ENCODE measurements around the gene CEP135. TPM values are rescaled to one million over a fixed set of nuclear protein-coding genes. Genes with fewer than 3 reads are reported as not detected.

The CEP135 gene
- polyA plus RNA-seq, 1 donor from 2014 or later, result 5.2 TPM

DNA sequence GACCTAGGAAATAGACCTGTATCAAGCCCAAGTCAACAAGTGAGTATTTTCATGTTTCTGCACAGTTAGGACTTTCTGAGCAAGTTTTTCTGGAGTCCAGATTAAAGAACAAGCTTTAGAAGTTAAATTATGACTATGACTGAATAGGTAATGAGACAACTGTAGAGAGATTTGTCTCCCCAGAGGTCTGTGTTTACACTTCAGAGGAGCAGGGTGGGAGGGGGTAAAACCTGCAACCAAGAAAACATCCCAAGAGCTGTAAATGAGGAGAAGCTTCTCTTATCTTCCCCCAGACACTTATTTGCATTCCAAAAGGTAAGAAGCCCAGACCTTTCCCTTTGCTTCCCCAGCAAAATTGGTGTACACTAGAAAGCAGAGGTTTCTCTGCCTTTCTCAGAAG, 22.1 kb upstream of the CEP135 start:
- H3K27ac ChIP-seq (ENCODE audit: low read length), result no peak overlapping the region
- no peak overlapping the region for H2AFZ ChIP-seq (ENCODE audit: low read depth, low read length)
- no peak overlapping the region for H3K4me3 ChIP-seq (ENCODE audit: low read length)
- TF ChIP-seq, protein P1, sequence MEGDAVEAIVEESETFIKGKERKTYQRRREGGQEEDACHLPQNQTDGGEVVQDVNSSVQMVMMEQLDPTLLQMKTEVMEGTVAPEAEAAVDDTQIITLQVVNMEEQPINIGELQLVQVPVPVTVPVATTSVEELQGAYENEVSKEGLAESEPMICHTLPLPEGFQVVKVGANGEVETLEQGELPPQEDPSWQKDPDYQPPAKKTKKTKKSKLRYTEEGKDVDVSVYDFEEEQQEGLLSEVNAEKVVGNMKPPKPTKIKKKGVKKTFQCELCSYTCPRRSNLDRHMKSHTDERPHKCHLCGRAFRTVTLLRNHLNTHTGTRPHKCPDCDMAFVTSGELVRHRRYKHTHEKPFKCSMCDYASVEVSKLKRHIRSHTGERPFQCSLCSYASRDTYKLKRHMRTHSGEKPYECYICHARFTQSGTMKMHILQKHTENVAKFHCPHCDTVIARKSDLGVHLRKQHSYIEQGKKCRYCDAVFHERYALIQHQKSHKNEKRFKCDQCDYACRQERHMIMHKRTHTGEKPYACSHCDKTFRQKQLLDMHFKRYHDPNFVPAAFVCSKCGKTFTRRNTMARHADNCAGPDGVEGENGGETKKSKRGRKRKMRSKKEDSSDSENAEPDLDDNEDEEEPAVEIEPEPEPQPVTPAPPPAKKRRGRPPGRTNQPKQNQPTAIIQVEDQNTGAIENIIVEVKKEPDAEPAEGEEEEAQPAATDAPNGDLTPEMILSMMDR (IDR thresholded peaks at IDR 0.05; ENCODE audit: poor library complexity, severe bottlenecking), result no peak
- TF ChIP-seq MXI1 (conservative IDR thresholded peaks at IDR 0.05; ENCODE audit: poor library complexity, severe bottlenecking) (no peak), POLR2AphosphoS5 (IDR thresholded peaks at IDR 0.05) (no peak), EZH2 (IDR thresholded peaks at IDR 0.05; ENCODE audit: borderline replicate concordance, insufficient read depth, low read length, poor library complexity, severe bottlenecking) (no peak), EP300 (conservative IDR thresholded peaks at IDR 0.05; ENCODE audit: poor library complexity, severe bottlenecking) (no peak), RAD21 (conservative IDR thresholded peaks at IDR 0.05) (no peak)
- no peaks in the 10 kb centered on the region for H3K36me3 ChIP-seq (ENCODE audit: insufficient read depth, low read length)
- no peak overlapping the region for H3K9ac ChIP-seq (ENCODE audit: low read length)
- no peaks in the 10 kb centered on the region for H3F3A ChIP-seq (ENCODE audit: insufficient read depth, low read length, poor library complexity, severe bottlenecking)
- no peaks in the 10 kb centered on the region for H4K20me1 ChIP-seq (ENCODE audit: insufficient read depth)
- H3K27me3 ChIP-seq (ENCODE audit: insufficient read depth, low read depth, low read length), result no peaks in the 10 kb centered on the region
- no peaks in the 10 kb centered on the region for H3K9me2 ChIP-seq (ENCODE audit: insufficient read depth, low read length)
- no peak overlapping the region for H3K4me2 ChIP-seq (ENCODE audit: low read length)
- no peaks in the 10 kb centered on the region for H3K79me2 ChIP-seq (replicated peaks; ENCODE audit: insufficient read depth, low read length)
- H3K9me3 ChIP-seq (ENCODE audit: low read length), result no peaks in the 10 kb centered on the region

DNA sequence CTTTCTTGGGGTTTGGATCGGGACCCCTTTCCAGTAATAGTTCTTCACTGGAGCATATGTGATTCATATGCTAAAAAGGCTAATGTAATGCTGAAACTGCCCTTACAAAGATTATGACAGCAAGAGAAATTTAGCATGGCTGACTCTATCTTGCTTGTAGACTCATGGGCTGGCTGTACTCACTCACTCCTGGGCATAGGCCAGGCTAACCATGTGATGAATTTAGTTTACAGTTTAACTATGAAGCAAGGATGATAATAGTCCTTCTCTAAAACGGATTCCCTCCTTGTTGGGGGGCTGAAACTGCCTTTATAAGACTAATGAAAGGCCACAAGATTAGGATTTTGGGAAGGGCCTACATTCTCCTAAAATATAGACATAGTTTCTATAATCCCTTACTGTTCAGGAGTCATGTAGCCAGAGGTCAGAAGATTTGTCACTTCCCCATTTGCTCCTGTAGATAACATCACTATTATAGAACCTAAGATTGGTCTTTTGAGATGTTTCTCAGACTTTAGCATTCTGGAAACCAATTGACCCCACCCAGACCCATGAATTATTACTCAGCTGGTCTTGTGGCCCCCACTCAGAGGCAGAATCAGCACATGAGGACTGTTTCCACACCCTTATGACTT, 20.8 kb upstream of the CEP135 start:
- Histone ChIP-seq H3K36me3 (ENCODE audit: insufficient read depth, low read length) (no peaks in the 10 kb centered on the region), H3K9me3 (ENCODE audit: low read length) (no peaks in the 10 kb centered on the region), H3K79me2 (replicated peaks; ENCODE audit: insufficient read depth, low read length) (no peaks in the 10 kb centered on the region), H3K4me3 (ENCODE audit: low read length) (no peak overlapping the region), H3K9ac (ENCODE audit: low read length) (no peak overlapping the region), H2AFZ (ENCODE audit: low read depth, low read length) (no peak overlapping the region), H3K4me2 (ENCODE audit: low read length) (no peak overlapping the region), H3K27ac (ENCODE audit: low read length) (no peak overlapping the region), H3F3A (ENCODE audit: insufficient read depth, low read length, poor library complexity, severe bottlenecking) (no peaks in the 10 kb centered on the region), H3K9me2 (ENCODE audit: insufficient read depth, low read length) (no peaks in the 10 kb centered on the region), H4K20me1 (ENCODE audit: insufficient read depth) (no peaks in the 10 kb centered on the region), H3K27me3 (ENCODE audit: insufficient read depth, low read depth, low read length) (no peaks in the 10 kb centered on the region)
- no peak for TF ChIP-seq POLR2AphosphoS5 (IDR thresholded peaks at IDR 0.05)
- TF ChIP-seq, protein P1 (IDR thresholded peaks at IDR 0.05; ENCODE audit: poor library complexity, severe bottlenecking), result no peak
- TF ChIP-seq EZH2 (IDR thresholded peaks at IDR 0.05; ENCODE audit: borderline replicate concordance, insufficient read depth, low read length, poor library complexity, severe bottlenecking), result no peak
- TF ChIP-seq, protein P2, sequence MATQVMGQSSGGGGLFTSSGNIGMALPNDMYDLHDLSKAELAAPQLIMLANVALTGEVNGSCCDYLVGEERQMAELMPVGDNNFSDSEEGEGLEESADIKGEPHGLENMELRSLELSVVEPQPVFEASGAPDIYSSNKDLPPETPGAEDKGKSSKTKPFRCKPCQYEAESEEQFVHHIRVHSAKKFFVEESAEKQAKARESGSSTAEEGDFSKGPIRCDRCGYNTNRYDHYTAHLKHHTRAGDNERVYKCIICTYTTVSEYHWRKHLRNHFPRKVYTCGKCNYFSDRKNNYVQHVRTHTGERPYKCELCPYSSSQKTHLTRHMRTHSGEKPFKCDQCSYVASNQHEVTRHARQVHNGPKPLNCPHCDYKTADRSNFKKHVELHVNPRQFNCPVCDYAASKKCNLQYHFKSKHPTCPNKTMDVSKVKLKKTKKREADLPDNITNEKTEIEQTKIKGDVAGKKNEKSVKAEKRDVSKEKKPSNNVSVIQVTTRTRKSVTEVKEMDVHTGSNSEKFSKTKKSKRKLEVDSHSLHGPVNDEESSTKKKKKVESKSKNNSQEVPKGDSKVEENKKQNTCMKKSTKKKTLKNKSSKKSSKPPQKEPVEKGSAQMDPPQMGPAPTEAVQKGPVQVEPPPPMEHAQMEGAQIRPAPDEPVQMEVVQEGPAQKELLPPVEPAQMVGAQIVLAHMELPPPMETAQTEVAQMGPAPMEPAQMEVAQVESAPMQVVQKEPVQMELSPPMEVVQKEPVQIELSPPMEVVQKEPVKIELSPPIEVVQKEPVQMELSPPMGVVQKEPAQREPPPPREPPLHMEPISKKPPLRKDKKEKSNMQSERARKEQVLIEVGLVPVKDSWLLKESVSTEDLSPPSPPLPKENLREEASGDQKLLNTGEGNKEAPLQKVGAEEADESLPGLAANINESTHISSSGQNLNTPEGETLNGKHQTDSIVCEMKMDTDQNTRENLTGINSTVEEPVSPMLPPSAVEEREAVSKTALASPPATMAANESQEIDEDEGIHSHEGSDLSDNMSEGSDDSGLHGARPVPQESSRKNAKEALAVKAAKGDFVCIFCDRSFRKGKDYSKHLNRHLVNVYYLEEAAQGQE (IDR thresholded peaks at IDR 0.05; ENCODE audit: borderline replicate concordance), result no peak
- TF ChIP-seq TAF1 (IDR thresholded peaks at IDR 0.05; ENCODE audit: low read depth), result no peak
- TF ChIP-seq EP300 (conservative IDR thresholded peaks at IDR 0.05; ENCODE audit: poor library complexity, severe bottlenecking), result no peak
- no peak for TF ChIP-seq RAD21 (conservative IDR thresholded peaks at IDR 0.05)
- no peak for TF ChIP-seq MXI1 (conservative IDR thresholded peaks at IDR 0.05; ENCODE audit: poor library complexity, severe bottlenecking)
- TF ChIP-seq SMC3 (conservative IDR thresholded peaks at IDR 0.05; ENCODE audit: poor library complexity), result no peak
